OCI-LY3 (cell line): ENCODE results near the gene EPAS1.

Experiments
- EZH2phosphoT487 ChIP-seq: fragments of 200-600 bp; shearing (Covaris generic); IDR thresholded peaks from 2 replicates; pipeline ENCODE4 v1.6.1; 2018; ENCODE audit warnings: antibody characterized with exemption, mixed run types, low read depth
- TF ChIP-seq, protein P1 (sequence below): fragments of 200-600, 300-600 bp; sonication (generic); IDR thresholded peaks from 2 replicates; pipeline ENCODE4 v1.5.1; 2014; ENCODE audit warnings: antibody characterized with exemption, low read length, low read depth

DNA sequence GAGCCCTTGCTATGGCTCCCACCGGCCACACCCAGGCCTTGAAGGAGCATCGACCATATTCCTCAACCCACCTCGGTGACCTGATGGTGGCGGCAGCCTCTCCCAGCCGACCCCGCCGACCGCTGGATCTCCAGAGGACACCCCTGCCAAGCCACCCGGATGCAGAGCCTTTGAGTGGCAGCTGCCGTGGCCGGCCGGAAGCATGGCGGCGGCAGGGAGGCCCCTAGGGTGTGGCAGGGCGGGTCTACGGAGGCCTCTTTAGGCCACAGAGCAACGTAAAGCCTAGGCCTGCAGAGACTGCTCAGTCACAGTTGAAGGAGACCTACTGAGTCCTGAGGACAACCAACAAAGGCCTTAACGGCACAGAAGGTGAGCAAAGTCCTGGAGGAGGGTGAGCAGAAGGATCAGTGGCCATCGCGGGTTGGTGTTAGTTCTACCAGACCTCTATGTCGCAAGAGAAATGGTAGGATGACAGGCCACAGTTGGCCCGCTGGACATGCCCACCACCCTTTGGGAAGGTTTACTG, 131.8 kb downstream of the EPAS1 start:
- TF ChIP-seq, protein P1, sequence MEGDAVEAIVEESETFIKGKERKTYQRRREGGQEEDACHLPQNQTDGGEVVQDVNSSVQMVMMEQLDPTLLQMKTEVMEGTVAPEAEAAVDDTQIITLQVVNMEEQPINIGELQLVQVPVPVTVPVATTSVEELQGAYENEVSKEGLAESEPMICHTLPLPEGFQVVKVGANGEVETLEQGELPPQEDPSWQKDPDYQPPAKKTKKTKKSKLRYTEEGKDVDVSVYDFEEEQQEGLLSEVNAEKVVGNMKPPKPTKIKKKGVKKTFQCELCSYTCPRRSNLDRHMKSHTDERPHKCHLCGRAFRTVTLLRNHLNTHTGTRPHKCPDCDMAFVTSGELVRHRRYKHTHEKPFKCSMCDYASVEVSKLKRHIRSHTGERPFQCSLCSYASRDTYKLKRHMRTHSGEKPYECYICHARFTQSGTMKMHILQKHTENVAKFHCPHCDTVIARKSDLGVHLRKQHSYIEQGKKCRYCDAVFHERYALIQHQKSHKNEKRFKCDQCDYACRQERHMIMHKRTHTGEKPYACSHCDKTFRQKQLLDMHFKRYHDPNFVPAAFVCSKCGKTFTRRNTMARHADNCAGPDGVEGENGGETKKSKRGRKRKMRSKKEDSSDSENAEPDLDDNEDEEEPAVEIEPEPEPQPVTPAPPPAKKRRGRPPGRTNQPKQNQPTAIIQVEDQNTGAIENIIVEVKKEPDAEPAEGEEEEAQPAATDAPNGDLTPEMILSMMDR = no peak
- no peak for TF ChIP-seq EZH2phosphoT487
